Fibroblast of skin of back (primary cell): Measurements from ENCODE around the gene R3HDM2.
"Not testable (repeated sequence)": the region's sequence is repeated elsewhere in the genome, so short reads cannot be mapped to it uniquely, and the experiment has no call there.

Source experiments
- DNase-seq: peaks from one replicate; pipeline ENCODE4 v3.0.0-alpha.2; 2013

R3HDM2 gene

GRCh38 chr12:57426948-57427347 is 3.9 kb downstream of the R3HDM2 start:
- not testable (repeated sequence) for DNase-seq

GRCh38 chr12:57420482-57420881 is 10.4 kb downstream of the R3HDM2 start:
- no peak for DNase-seq

GRCh38 chr12:57419495-57419894 is 11.3 kb downstream of the R3HDM2 start:
- no peak for DNase-seq

- no peak for DNase-seq
These were observed 12.6 kb downstream of the R3HDM2 start for GRCh38 chr12:57418255-57418654.

GRCh38 chr12:57416039-57416996 is 14.5 kb downstream of the R3HDM2 start:
- DNase-seq, result peak; percentile 20

- DNase-seq, result no peak
These were observed 15.8 kb downstream of the R3HDM2 start for GRCh38 chr12:57415088-57415487.

GRCh38 chr12:57414160-57414559 is 16.7 kb downstream of the R3HDM2 start:
- not testable (repeated sequence) for DNase-seq

GRCh38 chr12:57410534-57410933 is 20.3 kb downstream of the R3HDM2 start:
- DNase-seq, result no peak

- no peak for DNase-seq
These were observed 25.7 kb downstream of the R3HDM2 start for GRCh38 chr12:57404966-57405640.

GRCh38 chr12:57402156-57402555 is 28.7 kb downstream of the R3HDM2 start:
- not testable (repeated sequence) for DNase-seq

- no peak for DNase-seq
These were observed 29.7 kb downstream of the R3HDM2 start for GRCh38 chr12:57401165-57401564.

GRCh38 chr12:57399718-57400463 is 31.0 kb downstream of the R3HDM2 start:
- not testable (repeated sequence) for DNase-seq

GRCh38 chr12:57397441-57397840 is 33.4 kb downstream of the R3HDM2 start:
- DNase-seq, result no peak

GRCh38 chr12:57395121-57395520 is 35.7 kb downstream of the R3HDM2 start:
- DNase-seq, result no peak

- DNase-seq, result no peak
These were observed 40.7 kb downstream of the R3HDM2 start for GRCh38 chr12:57390174-57390573.

GRCh38 chr12:57389033-57389432 is 41.8 kb downstream of the R3HDM2 start:
- peak; percentile 90 for DNase-seq

GRCh38 chr12:57388425-57388824 is 42.4 kb downstream of the R3HDM2 start:
- DNase-seq, result no peak

GRCh38 chr12:57386187-57386720 is 44.6 kb downstream of the R3HDM2 start:
- DNase-seq, result no peak

GRCh38 chr12:57385586-57385985 is 45.3 kb downstream of the R3HDM2 start:
- no peak for DNase-seq

GRCh38 chr12:57384478-57384877 is 46.4 kb downstream of the R3HDM2 start:
- no peak for DNase-seq

- no peak for DNase-seq
These were observed 49.1 kb downstream of the R3HDM2 start for GRCh38 chr12:57381693-57382220.

- DNase-seq, result no peak
These were observed 50.5 kb downstream of the R3HDM2 start for GRCh38 chr12:57380300-57380699.
